K562 (cell line): Measurements from ENCODE around the gene TPD52L1. TPM values are rescaled to one million over a fixed set of nuclear protein-coding genes. Genes with fewer than 3 reads are reported as not detected.
A peak's percentile ranks its signal among the peaks of the same experiment; 100 is the strongest.

Experiments used
- BHLHE40 ChIP-seq: IDR thresholded peaks from 2 replicates; pipeline ENCODE4 v1.6.1; 2011; ENCODE audit warnings: low read length, improper control_type of control experiment
- CBX1 ChIP-seq: sonication (generic); IDR thresholded peaks from 2 replicates; pipeline ENCODE4 v1.6.1; 2016; ENCODE audit warnings: antibody characterized with exemption, low read depth, mild to moderate bottlenecking
- CEBPG ChIP-seq, 3 experiments: fragments of 200-800 bp in 1 of 3; sonication (Bioruptor generic) in 1 of 3; sonication (generic) in 1 of 3; formaldehyde crosslinking in 1 of 3; IDR thresholded peaks in 2 of 3; conservative IDR thresholded peaks in 1 of 3; 2 replicates each; pipeline versions ENCODE4 v1.6.1 to v1.8.0; 2016 to 2022; ENCODE audit warnings: missing compliant biosample characterization in 2 of 3, missing genetic modification characterization in 2 of 3, mild to moderate bottlenecking in 1 of 3, missing genetic modification reagents in 1 of 3
- CTBP1 ChIP-seq: fragments of 450-650 bp; IDR thresholded peaks from 2 replicates; pipeline ENCODE4 v1.6.1; 2016; ENCODE audit warnings: borderline replicate concordance
- EP300 ChIP-seq: IDR thresholded peaks from 2 replicates; pipeline ENCODE4 v1.6.1; 2012; ENCODE audit warnings: low read length, improper control_type of control experiment
- ERF ChIP-seq: fragments of 450-650 bp; formaldehyde crosslinking; IDR thresholded peaks from 2 replicates; pipeline ENCODE4 v1.4.0; 2020; ENCODE audit warnings: mild to moderate bottlenecking, mixed read lengths
- HSF4 ChIP-seq: fragments of 250-450 bp; sonication (Bioruptor Pico); IDR thresholded peaks from 2 replicates; pipeline ENCODE4 v2.1.2; 2022; ENCODE audit warnings: mild to moderate bottlenecking, moderate library complexity, borderline replicate concordance
- KAT8 ChIP-seq: fragments of 450-650 bp; IDR thresholded peaks from 2 replicates; pipeline ENCODE4 v1.6.1; 2016; ENCODE audit warnings: low read depth, mild to moderate bottlenecking
- MAFG ChIP-seq: fragments of 450-650 bp; conservative IDR thresholded peaks from 2 replicates; pipeline ENCODE4 v1.6.1; 2016; ENCODE audit warnings: missing genetic modification characterization, missing compliant biosample characterization
- OTX1 ChIP-seq: fragments of 450-650 bp; formaldehyde crosslinking; IDR thresholded peaks from 2 replicates; pipeline ENCODE4 v1.4.0; 2022; ENCODE audit warnings: mild to moderate bottlenecking
- RBM25 ChIP-seq: fragments of 200-400 bp; formaldehyde crosslinking; IDR thresholded peaks from 2 replicates; pipeline ENCODE4 v1.6.1; 2018; ENCODE audit warnings: low read length, low read depth, moderate library complexity; ENCODE audit not compliant: severe bottlenecking
- RBM34 ChIP-seq: fragments of 200-400 bp; formaldehyde crosslinking; IDR thresholded peaks from 2 replicates; pipeline ENCODE4 v1.6.1; 2018; ENCODE audit warnings: low read length, borderline replicate concordance; ENCODE audit not compliant: insufficient read depth
- RNF2 ChIP-seq: sonication (generic); IDR thresholded peaks from 2 replicates; pipeline ENCODE4 v1.6.1; 2016
- SRSF7 ChIP-seq: fragments of 200-400 bp; formaldehyde crosslinking; optimal IDR thresholded peaks from 2 replicates; pipeline ENCODE3; 2017; ENCODE audit warnings: mild to moderate bottlenecking, low read depth, low read length
- TCF3 ChIP-seq: sonication (generic); formaldehyde crosslinking; IDR thresholded peaks from 2 replicates; pipeline ENCODE4 v1.4.0; 2020; ENCODE audit warnings: mild to moderate bottlenecking, missing genetic modification reagents
- TEAD2 ChIP-seq: fragments of 450-650 bp; IDR thresholded peaks from 2 replicates; pipeline ENCODE4 v1.6.1; 2016; ENCODE audit warnings: missing genetic modification characterization, control low read depth, missing compliant biosample characterization
- ZNF175 ChIP-seq: fragments of 200-800 bp; sonication (Bioruptor generic); IDR thresholded peaks from 2 replicates; pipeline ENCODE4 v1.6.1; 2016; ENCODE audit warnings: low read depth, mild to moderate bottlenecking, missing genetic modification characterization, missing compliant biosample characterization
- ZNF668 ChIP-seq: fragments of 250-450 bp; sonication (Bioruptor Pico); IDR thresholded peaks from 2 replicates; pipeline ENCODE4 v1.8.0; 2022; ENCODE audit warnings: mild to moderate bottlenecking, inconsistent platforms
- polyA plus RNA-seq, 8 experiments: library from polyadenylated mRNA; depleted of rRNA in 4 of 8; stranded (reverse) in 5 of 8; unstranded in 3 of 8; fragments of >200 nt; fragmentation: Nextera tagmentation in 2 of 8; fragmentation: Illumina TruSeq in 1 of 8; extraction: Ambion mirVana in 2 of 8; extraction: Trizol in 1 of 8; gene quantifications; 2 replicates each; pipeline versions ENCODE4 v1.2.1 to v1.2.3, GENCODE V29; 2011 to 2014; ENCODE audit warnings: inconsistent platforms in 1 of 8, missing spikeins in 1 of 8
- total RNA-seq, 7 experiments: library from RNA; depleted of rRNA in 6 of 7; stranded (reverse); fragments of >200 nt in 6 of 7; fragmentation: Illumina TruSeq in 2 of 7; extraction: Trizol in 2 of 7; gene quantifications; 2 replicates each; pipeline versions ENCODE4 v1.2.1 to v1.2.3, GENCODE V29; 2011 to 2021; ENCODE audit warnings: low replicate concordance in 1 of 7
- TF ChIP-seq, protein P1 (sequence below): fragments of 450-650 bp; IDR thresholded peaks from 2 replicates; pipeline ENCODE4 v1.6.1; 2017; ENCODE audit warnings: antibody characterized with exemption, mild to moderate bottlenecking
- TF ChIP-seq, protein P2 (sequence below): sonication (generic); formaldehyde crosslinking; IDR thresholded peaks from 2 replicates; pipeline ENCODE4 v1.8.1; 2023; ENCODE audit warnings: mild to moderate bottlenecking, missing genetic modification reagents, moderate library complexity
- TF ChIP-seq, protein P3 (sequence below), 2 experiments: fragments of 450-650 bp; IDR thresholded peaks; 2 replicates each; pipeline ENCODE4 v1.6.1; 2016
- TF ChIP-seq, protein P4 (sequence below): sonication (generic); formaldehyde crosslinking; IDR thresholded peaks from 2 replicates; pipeline ENCODE4 v1.8.1; 2023; ENCODE audit warnings: mild to moderate bottlenecking, missing genetic modification reagents

The TPD52L1 gene
- total and polyA plus RNA-seq, 9 of the 15 experiments (the other 6 are each of a cell fraction or from before 2014, with no cell fraction given): 12.9 to 149 (median 75.7) TPM

DNA sequence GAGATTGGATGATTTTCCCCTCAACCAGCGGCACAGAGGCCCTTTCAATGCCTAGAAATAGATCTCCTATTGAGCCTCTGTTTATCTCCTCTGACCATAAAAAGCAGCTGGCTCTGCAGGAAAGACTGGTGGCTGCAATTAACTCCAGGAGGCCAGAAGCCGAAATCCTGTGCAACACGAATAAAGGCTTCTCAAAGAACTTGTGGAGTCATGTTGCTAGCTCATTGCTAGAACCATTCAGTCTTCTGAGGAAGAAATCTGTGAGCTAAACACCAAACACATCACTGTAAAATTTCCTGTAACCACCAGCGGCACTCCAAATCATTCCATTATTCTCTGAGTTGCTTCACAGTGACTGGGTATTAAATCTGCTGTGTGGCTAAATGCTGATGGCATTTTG is 49.1 kb upstream of the TPD52L1 start (continued):
- TF ChIP-seq, protein P1, sequence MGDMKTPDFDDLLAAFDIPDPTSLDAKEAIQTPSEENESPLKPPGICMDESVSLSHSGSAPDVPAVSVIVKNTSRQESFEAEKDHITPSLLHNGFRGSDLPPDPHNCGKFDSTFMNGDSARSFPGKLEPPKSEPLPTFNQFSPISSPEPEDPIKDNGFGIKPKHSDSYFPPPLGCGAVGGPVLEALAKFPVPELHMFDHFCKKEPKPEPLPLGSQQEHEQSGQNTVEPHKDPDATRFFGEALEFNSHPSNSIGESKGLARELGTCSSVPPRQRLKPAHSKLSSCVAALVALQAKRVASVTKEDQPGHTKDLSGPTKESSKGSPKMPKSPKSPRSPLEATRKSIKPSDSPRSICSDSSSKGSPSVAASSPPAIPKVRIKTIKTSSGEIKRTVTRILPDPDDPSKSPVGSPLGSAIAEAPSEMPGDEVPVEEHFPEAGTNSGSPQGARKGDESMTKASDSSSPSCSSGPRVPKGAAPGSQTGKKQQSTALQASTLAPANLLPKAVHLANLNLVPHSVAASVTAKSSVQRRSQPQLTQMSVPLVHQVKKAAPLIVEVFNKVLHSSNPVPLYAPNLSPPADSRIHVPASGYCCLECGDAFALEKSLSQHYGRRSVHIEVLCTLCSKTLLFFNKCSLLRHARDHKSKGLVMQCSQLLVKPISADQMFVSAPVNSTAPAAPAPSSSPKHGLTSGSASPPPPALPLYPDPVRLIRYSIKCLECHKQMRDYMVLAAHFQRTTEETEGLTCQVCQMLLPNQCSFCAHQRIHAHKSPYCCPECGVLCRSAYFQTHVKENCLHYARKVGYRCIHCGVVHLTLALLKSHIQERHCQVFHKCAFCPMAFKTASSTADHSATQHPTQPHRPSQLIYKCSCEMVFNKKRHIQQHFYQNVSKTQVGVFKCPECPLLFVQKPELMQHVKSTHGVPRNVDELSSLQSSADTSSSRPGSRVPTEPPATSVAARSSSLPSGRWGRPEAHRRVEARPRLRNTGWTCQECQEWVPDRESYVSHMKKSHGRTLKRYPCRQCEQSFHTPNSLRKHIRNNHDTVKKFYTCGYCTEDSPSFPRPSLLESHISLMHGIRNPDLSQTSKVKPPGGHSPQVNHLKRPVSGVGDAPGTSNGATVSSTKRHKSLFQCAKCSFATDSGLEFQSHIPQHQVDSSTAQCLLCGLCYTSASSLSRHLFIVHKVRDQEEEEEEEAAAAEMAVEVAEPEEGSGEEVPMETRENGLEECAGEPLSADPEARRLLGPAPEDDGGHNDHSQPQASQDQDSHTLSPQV: peak; percentile 34; the same call in 1 of the 2 replicates
- TF ChIP-seq RBM25 (no peak), TEAD2 (tag) (no peak), BHLHE40 (no peak), RBM34 (no peak), CBX1 (no peak), RNF2 (no peak), MAFG (tag) (no peak), SRSF7 (no peak), CEBPG (CRISPR knock-in tag; IDR thresholded peaks at IDR 0.05) (no peak), CEBPG (tag; conservative IDR thresholded peaks at IDR 0.05 in 1 of 2, IDR thresholded peaks at IDR 0.05 in 1 of 2) (0 out of 4 replicates have a peak, but pooled peaks of 1 of the 2 experiments have one; percentile 7), ZNF175 (CRISPR knock-in tag) (no peak), TCF3 (peak; percentile 64), EP300 (0 out of 2 replicates have a peak, but pooled peaks have one; percentile 23), HSF4 (CRISPR knock-in tag) (no peak), ZNF668 (no peak), ERF (CRISPR knock-in tag) (no peak), OTX1 (CRISPR knock-in tag) (no peak), CTBP1 (0 out of 2 replicates have a peak, but pooled peaks have one; percentile 12), KAT8 (no peak)
- TF ChIP-seq, protein P2, sequence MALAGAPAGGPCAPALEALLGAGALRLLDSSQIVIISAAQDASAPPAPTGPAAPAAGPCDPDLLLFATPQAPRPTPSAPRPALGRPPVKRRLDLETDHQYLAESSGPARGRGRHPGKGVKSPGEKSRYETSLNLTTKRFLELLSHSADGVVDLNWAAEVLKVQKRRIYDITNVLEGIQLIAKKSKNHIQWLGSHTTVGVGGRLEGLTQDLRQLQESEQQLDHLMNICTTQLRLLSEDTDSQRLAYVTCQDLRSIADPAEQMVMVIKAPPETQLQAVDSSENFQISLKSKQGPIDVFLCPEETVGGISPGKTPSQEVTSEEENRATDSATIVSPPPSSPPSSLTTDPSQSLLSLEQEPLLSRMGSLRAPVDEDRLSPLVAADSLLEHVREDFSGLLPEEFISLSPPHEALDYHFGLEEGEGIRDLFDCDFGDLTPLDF (CRISPR knock-in tag): no peak
- TF ChIP-seq, protein P3, sequence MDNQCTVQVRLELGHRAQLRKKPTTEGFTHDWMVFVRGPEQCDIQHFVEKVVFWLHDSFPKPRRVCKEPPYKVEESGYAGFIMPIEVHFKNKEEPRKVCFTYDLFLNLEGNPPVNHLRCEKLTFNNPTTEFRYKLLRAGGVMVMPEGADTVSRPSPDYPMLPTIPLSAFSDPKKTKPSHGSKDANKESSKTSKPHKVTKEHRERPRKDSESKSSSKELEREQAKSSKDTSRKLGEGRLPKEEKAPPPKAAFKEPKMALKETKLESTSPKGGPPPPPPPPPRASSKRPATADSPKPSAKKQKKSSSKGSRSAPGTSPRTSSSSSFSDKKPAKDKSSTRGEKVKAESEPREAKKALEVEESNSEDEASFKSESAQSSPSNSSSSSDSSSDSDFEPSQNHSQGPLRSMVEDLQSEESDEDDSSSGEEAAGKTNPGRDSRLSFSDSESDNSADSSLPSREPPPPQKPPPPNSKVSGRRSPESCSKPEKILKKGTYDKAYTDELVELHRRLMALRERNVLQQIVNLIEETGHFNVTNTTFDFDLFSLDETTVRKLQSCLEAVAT (IDR thresholded peaks at IDR 0.05): no peak
- TF ChIP-seq, protein P4, sequence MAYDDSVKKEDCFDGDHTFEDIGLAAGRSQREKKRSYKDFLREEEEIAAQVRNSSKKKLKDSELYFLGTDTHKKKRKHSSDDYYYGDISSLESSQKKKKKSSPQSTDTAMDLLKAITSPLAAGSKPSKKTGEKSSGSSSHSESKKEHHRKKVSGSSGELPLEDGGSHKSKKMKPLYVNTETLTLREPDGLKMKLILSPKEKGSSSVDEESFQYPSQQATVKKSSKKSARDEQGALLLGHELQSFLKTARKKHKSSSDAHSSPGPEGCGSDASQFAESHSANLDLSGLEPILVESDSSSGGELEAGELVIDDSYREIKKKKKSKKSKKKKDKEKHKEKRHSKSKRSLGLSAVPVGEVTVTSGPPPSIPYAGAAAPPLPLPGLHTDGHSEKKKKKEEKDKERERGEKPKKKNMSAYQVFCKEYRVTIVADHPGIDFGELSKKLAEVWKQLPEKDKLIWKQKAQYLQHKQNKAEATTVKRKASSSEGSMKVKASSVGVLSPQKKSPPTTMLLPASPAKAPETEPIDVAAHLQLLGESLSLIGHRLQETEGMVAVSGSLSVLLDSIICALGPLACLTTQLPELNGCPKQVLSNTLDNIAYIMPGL (CRISPR knock-in tag): no peak
